B cell (primary cell): ENCODE data around the gene GTF2IRD1. TPM values are rescaled to one million over a fixed set of nuclear protein-coding genes. Genes with fewer than 3 reads are reported as not detected.
"Not testable (repeated sequence)": the region's sequence is repeated elsewhere in the genome, so short reads cannot be mapped to it uniquely, and the experiment has no call there.

Experiments
- ATAC-seq: fragments of 200-7000 bp; cut with Tn5 transposase; one replicate; pipeline ENCODE4 v1.10.0; 2021; ENCODE audit warnings: low read depth, mild to moderate bottlenecking, moderate number of reproducible peaks, moderate library complexity
- CTCF ChIA-PET: fragments of 350-600 bp; sonication (Branson Sonifier 250); formaldehyde crosslinking; loops from one replicate; lab custom pipeline; 2021; ENCODE audit warnings: antibody characterized with exemption, inconsistent platforms; lab: Charles Lee
- POLR2A ChIA-PET: fragments of 350-600 bp; sonication (Branson Sonifier 250); formaldehyde crosslinking; loops from one replicate; lab custom pipeline; 2021; ENCODE audit warnings: antibody characterized with exemption; lab: Charles Lee
- DNase-seq: peaks from one replicate; pipeline ENCODE4 v3.0.0; 2013
- H2AFZ ChIP-seq: 2 replicates; pipeline ENCODE4 v1.6.1; 2012; ENCODE audit warnings: mild to moderate bottlenecking, low read depth, low read length; ENCODE audit not compliant: insufficient read depth, poor library complexity, severe bottlenecking
- H3K27ac ChIP-seq, 2 donors: 1 replicate in 1 of 2; 2 replicates in 1 of 2; pipeline ENCODE4 v1.5.1; 2012 to 2013; ENCODE audit warnings: low read length in 2 of 2, mild to moderate bottlenecking in 2 of 2, moderate library complexity in 1 of 2
- H3K27me3 ChIP-seq, 4 experiments: fragments of 200-600 bp in 1 of 4; sonication (generic) in 1 of 4; replicated peaks in 1 of 4; 1 replicate in 2 of 4; 2 replicates in 2 of 4; pipeline versions ENCODE4 v1.6.1 to v1.7.0; 2013 to 2016; ENCODE audit warnings: low read length in 3 of 4, mild to moderate bottlenecking in 2 of 4, mixed read lengths in 1 of 4, moderate library complexity in 1 of 4; ENCODE audit not compliant: insufficient read depth in 4 of 4, control insufficient read depth in 3 of 4; ENCODE audit errors: control extremely low read depth in 1 of 4
- H3K36me3 ChIP-seq, 2 experiments: replicated peaks in 1 of 2; 1 replicate in 1 of 2; 2 replicates in 1 of 2; pipeline versions ENCODE4 v1.6.1 to v1.7.1; 2013; ENCODE audit warnings: low read length in 1 of 2; ENCODE audit not compliant: insufficient read depth in 2 of 2, control insufficient read depth in 1 of 2; ENCODE audit errors: control extremely low read depth in 1 of 2, extremely low read depth in 1 of 2
- H3K4me1 ChIP-seq, 2 donors: fragments of 200-600 bp in 1 of 2; sonication (generic) in 1 of 2; 1 replicate in 1 of 2; 2 replicates in 1 of 2; pipeline versions ENCODE4 v1.5.1 to v1.6.1; 2013 to 2017; ENCODE audit warnings: low read length in 2 of 2; ENCODE audit not compliant: control insufficient read depth in 2 of 2, insufficient read depth in 2 of 2
- H3K4me2 ChIP-seq: replicated peaks from 2 replicates; pipeline ENCODE3; 2012; ENCODE audit warnings: mild to moderate bottlenecking, low read depth, low read length; ENCODE audit not compliant: poor library complexity, severe bottlenecking
- H3K4me3 ChIP-seq, 5 experiments: fragments of 200-600 bp in 1 of 5; sonication (generic) in 1 of 5; 1 replicate in 3 of 5; 2 replicates in 2 of 5; pipeline versions ENCODE4 v1.5.1 to v1.7.0; 2011 to 2016; ENCODE audit warnings: low read length in 4 of 5, mild to moderate bottlenecking in 4 of 5, low read depth in 2 of 5, control low read depth in 1 of 5, moderate library complexity in 1 of 5; ENCODE audit not compliant: insufficient read depth in 1 of 5; ENCODE audit errors: control extremely low read depth in 1 of 5, extremely low read depth in 1 of 5
- H3K79me2 ChIP-seq: fragments of 200-600 bp; sonication (generic); one replicate; pipeline ENCODE4 v1.6.0; 2016; ENCODE audit warnings: low read length; ENCODE audit not compliant: control insufficient read depth, insufficient read depth
- H3K9ac ChIP-seq: fragments of 200-600 bp; sonication (generic); 2 replicates; pipeline ENCODE4 v1.6.1; 2017; ENCODE audit warnings: mild to moderate bottlenecking, low read length, moderate library complexity
- H3K9me3 ChIP-seq, 3 donors: one replicate each; pipeline versions ENCODE4 v1.6.1 to v1.7.1; 2013; ENCODE audit warnings: low read length in 2 of 3; ENCODE audit not compliant: control insufficient read depth in 2 of 3, insufficient read depth in 1 of 3; ENCODE audit errors: control extremely low read depth in 1 of 3
- H4K20me1 ChIP-seq: 2 replicates; pipeline ENCODE4 v1.6.0; 2012; ENCODE audit warnings: mild to moderate bottlenecking, low read length; ENCODE audit not compliant: insufficient read depth, control insufficient read depth, poor library complexity, severe bottlenecking
- H3K27ac Mint-ChIP-seq: one replicate; pipeline ENCODE4 v1.8.0; 2021; ENCODE audit warnings: mixed read lengths
- H3K27me3 Mint-ChIP-seq: one replicate; pipeline ENCODE4 v1.8.0; 2021; ENCODE audit warnings: mixed read lengths
- H3K4me1 Mint-ChIP-seq: one replicate; pipeline ENCODE4 v1.8.0; 2021; ENCODE audit warnings: mixed read lengths
- H3K4me3 Mint-ChIP-seq: one replicate; pipeline ENCODE4 v1.8.0; 2021; ENCODE audit warnings: mixed read lengths
- H3K9me3 Mint-ChIP-seq: one replicate; pipeline ENCODE4 v1.8.0; 2022; ENCODE audit warnings: mixed read lengths; ENCODE audit not compliant: insufficient read depth
- CTCF ChIP-seq: fragments of 200-600 bp; IDR thresholded peaks from one replicate; pipeline ENCODE4 v1.8.0; 2022; ENCODE audit warnings: antibody characterized with exemption, mild to moderate bottlenecking
- EZH2 ChIP-seq: IDR thresholded peaks from 2 replicates; pipeline ENCODE4 v1.6.1; 2012; ENCODE audit warnings: borderline replicate concordance, low read depth, mild to moderate bottlenecking, moderate library complexity, low read length; ENCODE audit not compliant: insufficient read depth, poor library complexity, severe bottlenecking
- WGBS: methylation state at CpG from one replicate; pipeline ENCODE4 v1.1.5; 2013; ENCODE audit warnings: missing lambda C conversion rate; ENCODE audit not compliant: insufficient coverage; 5-methylcytosine and 5-hydroxymethylcytosine counted together
- intact Hi-C: fragments of 100-400 bp; cut with micrococcal nuclease; formaldehyde crosslinking; loops from one replicate; pipeline ENCODE4 v1.10.0; 2022
- polyA plus RNA-seq: library from polyadenylated mRNA; depleted of rRNA; stranded (reverse); fragments of >200 nt; gene quantifications from 2 replicates; pipeline ENCODE4 v1.2.3, GENCODE V29; 2012
- total RNA-seq, 2 donors: library from RNA; stranded (reverse); fragments of 120-200 nt in 1 of 2; gene quantifications; 1 replicate in 1 of 2; 2 replicates in 1 of 2; pipeline versions ENCODE4 v1.2.3 to v1.2.4, GENCODE V29; 2013 to 2022

The GTF2IRD1 gene
- total and polyA plus RNA-seq, 2 donors (not counting 1 experiment from before 2014, with no cell fraction given), result 0.45 to 2.2 TPM

GRCh38 chr7:74545921-74546320 is 92.2 kb downstream of the GTF2IRD1 start:
- Histone ChIP-seq H3K4me3 (no peak overlapping the region), H3K36me3 (no peaks in the 10 kb centered on the region), H3K79me2 (no peaks in the 10 kb centered on the region), H3K9ac (no peak overlapping the region), H3K4me1 (no peaks in the 10 kb centered on the region), H3K4me2 (no peak overlapping the region), H4K20me1 (no peaks in the 10 kb centered on the region), H3K27me3 (no peaks in the 10 kb centered on the region), H2AFZ (no peak overlapping the region), H3K9me3 (peaks cover 0 to 25% (median 11%) of the 10 kb centered on the region in 3 donors), H3K27ac (no peak overlapping the region)
- no peak for DNase-seq
- H3K27ac Mint-ChIP-seq, result no peak overlapping the region
- no peak for TF ChIP-seq EZH2
- TF ChIP-seq CTCF, result no peak
- ChIA-PET POLR2A (no interaction called here), CTCF (no interaction called here)
- no peaks in the 10 kb centered on the region for H3K4me1 Mint-ChIP-seq
- H3K9me3 Mint-ChIP-seq, result no peaks in the 10 kb centered on the region
- H3K4me3 Mint-ChIP-seq, result no peak overlapping the region
- no peaks in the 10 kb centered on the region for H3K27me3 Mint-ChIP-seq
- intact Hi-C loops, result no loop called here
- ATAC-seq, result no peak
- 100% methylated on average over 2 of the region's 8 CpGs for WGBS

- WGBS, result 52% methylated on average over 5 of the region's 10 CpGs
- peak overlapping the region; percentile 54 for H2AFZ ChIP-seq
- H3K27me3 Mint-ChIP-seq, H3K4me1 ChIP-seq, H3K9me3 Mint-ChIP-seq, H3K4me3 Mint-ChIP-seq, H3K4me3 ChIP-seq, H3K36me3 ChIP-seq, H3K27me3 ChIP-seq, H3K9me3 ChIP-seq, H3K4me1 Mint-ChIP-seq, H3K9ac ChIP-seq, H3K27ac Mint-ChIP-seq, intact Hi-C loops, H3K4me2 ChIP-seq, H4K20me1 ChIP-seq, H3K27ac ChIP-seq, H3K79me2 ChIP-seq: not testable (repeated sequence)
- ChIA-PET POLR2A (interaction anchor here (0.7 kb wide), 1 partner anchor 12 kb away, joined by 3 read pairs; no protein-coding TSS in a partner anchor), CTCF (interaction anchor here (0.8 to 1.1 kb wide), 2 partner anchors 12 to 13 kb away, joined by 3 to 4 read pairs; no protein-coding TSS in a partner anchor)
- ATAC-seq (peak; percentile 83), DNase-seq (peak; percentile 28)
These were observed 99.9 kb downstream of the GTF2IRD1 start for GRCh38 chr7:74553596-74554012.
